NB4 (cell line): Measurements from ENCODE around the gene NOC3L.

Experiments
- CTCF ChIP-seq: IDR thresholded peaks from one replicate; pipeline ENCODE4 v1.5.1; 2012; ENCODE audit warnings: low read depth, low read length
- MAX ChIP-seq: IDR thresholded peaks from 2 replicates; pipeline ENCODE4 v1.6.1; 2011; ENCODE audit warnings: low read depth, low read length
- MYC ChIP-seq: IDR thresholded peaks from 2 replicates; pipeline ENCODE4 v1.6.1; 2011; ENCODE audit warnings: low read depth, low read length
- POLR2A ChIP-seq: IDR thresholded peaks from 2 replicates; pipeline ENCODE4 v1.6.1; 2011; ENCODE audit warnings: mild to moderate bottlenecking; ENCODE audit not compliant: insufficient read length; ENCODE audit errors: extremely low read depth

- TF ChIP-seq CTCF, result no peak
- TF ChIP-seq POLR2A, result no peak
- no peak for TF ChIP-seq MAX
- TF ChIP-seq MYC, result no peak
These were observed 18.1 kb downstream of the NOC3L start for GRCh38 chr10:94344522-94345122.
